Stimulated activated CD4-positive, alpha-beta T cell treated with anti-CD3 and anti-CD28 coated beads, TNF-alpha, amount 100 ng/mL, for 1 hour (primary cell): ENCODE measurements around the gene TUBB4A.
"Not testable (repeated sequence)": the region's sequence is repeated elsewhere in the genome, so short reads cannot be mapped to it uniquely, and the experiment has no call there.

ENCODE experiments used
- DNase-seq, 3 donors: peaks; one replicate each; pipeline ENCODE4 v3.0.0-alpha.2; 2020; ENCODE audit warnings: low read depth in 3 of 3, low spot score in 1 of 3

Gene TUBB4A

GRCh38 chr19:6501740-6502648, at the start of gene TUBB4A:
TUBB4A (minus strand) TSS chr19:6502309; CDS start chr19:6502212, 97 bp downstream.
- DNase-seq = peak in 1 of 3 donors; percentile 37

GRCh38 chr19:6551091-6551490, 49.0 kb upstream of the TUBB4A start:
- no peak for DNase-seq

GRCh38 chr19:6550679-6551078, 48.6 kb upstream of the TUBB4A start:
- not testable (repeated sequence) for DNase-seq

GRCh38 chr19:6543866-6544347, 41.8 kb upstream of the TUBB4A start:
- no peak for DNase-seq

GRCh38 chr19:6540918-6541689, 39.0 kb upstream of the TUBB4A start:
- DNase-seq = no peak

GRCh38 chr19:6539514-6539913, 37.4 kb upstream of the TUBB4A start:
- no peak for DNase-seq

GRCh38 chr19:6535558-6536137, 33.5 kb upstream of the TUBB4A start:
- DNase-seq = no peak

- DNase-seq = no peak
Measured at GRCh38 chr19:6534451-6535093, 32.5 kb upstream of the TUBB4A start.

GRCh38 chr19:6533746-6534418, 31.8 kb upstream of the TUBB4A start:
- no peak for DNase-seq

- DNase-seq = no peak
Measured at GRCh38 chr19:6533000-6533328, 30.9 kb upstream of the TUBB4A start.

- no peak for DNase-seq
Measured at GRCh38 chr19:6532244-6532999, 30.3 kb upstream of the TUBB4A start.

GRCh38 chr19:6531956-6532243, 29.8 kb upstream of the TUBB4A start:
- no peak for DNase-seq

GRCh38 chr19:6531163-6531955, 29.2 kb upstream of the TUBB4A start:
- DNase-seq = no peak

- DNase-seq = peak; percentile 54 to 82 (median 64)
Measured at GRCh38 chr19:6530386-6531162, 28.5 kb upstream of the TUBB4A start, which contains the start of gene TNFSF9. TNFSF9 (plus strand) TSS chr19:6531026; CDS start chr19:6531037, 11 bp downstream.

GRCh38 chr19:6529937-6530385, 27.9 kb upstream of the TUBB4A start:
- no peak for DNase-seq

GRCh38 chr19:6529351-6529750, 27.2 kb upstream of the TUBB4A start:
- no peak for DNase-seq

- DNase-seq = no peak
Measured at GRCh38 chr19:6528544-6529121, 26.5 kb upstream of the TUBB4A start.
